Aortic smooth muscle cell (primary cell): Measurements from ENCODE around the gene GPATCH2. TPM values are rescaled to one million over a fixed set of nuclear protein-coding genes. Genes with fewer than 3 reads are reported as not detected.

Experiments
- total RNA-seq: library from RNA; depleted of rRNA; stranded (reverse); fragments of >200 nt; gene quantifications from 2 replicates; pipeline ENCODE4 v1.2.3, GENCODE V29; 2014

GPATCH2 gene
- 13.6 and 15.4 TPM in 2 replicates for total RNA-seq

DNA sequence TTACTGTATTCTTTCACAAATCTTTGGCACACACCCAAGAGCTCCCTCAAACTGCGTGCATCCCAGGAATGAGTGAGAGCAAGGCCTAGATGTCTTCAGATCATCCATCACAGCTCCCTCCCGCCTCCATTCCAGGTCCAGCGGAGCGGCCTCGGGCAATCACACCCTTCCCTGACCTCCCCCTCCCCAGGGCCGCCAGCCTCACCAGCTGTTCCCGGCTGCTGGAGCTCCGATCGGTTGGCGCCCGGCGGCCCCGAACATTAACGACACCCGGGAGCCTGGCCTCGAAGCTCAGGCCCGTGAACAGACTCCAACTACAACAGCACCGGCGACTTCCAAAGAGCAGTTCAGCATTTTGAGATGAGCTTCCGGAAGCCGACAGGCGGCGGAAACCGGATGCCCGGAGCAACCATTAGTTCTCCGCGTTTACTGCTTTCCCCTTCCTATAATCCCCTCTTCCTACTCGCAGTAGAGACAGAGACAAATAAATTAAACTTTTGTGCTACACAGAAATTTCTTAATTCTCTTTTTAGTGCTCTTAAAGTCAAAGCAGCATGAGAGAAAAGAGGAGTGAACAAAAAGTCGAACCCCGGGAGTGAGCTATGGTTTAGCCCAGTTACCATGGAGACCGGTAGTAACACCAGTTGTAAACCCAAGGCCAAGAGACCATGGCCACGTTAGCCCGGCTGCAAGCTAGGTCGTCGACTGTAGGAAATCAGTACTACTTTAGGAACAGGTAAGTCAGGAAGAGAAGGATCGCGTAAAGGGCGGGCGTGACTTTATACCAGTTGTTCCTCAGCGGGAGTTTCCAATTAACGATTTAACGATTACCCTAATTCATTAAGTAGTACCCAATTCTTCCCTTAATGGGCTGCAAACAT lies at the start of gene GPATCH2, which contains the start of gene SPATA17:
Gene GPATCH2, minus strand, starts transcription at position 380 of the 881 bp plus-strand sequence. Its CDS starts 119 bp downstream, at position 261.
Gene SPATA17, plus strand, starts transcription at position 634 of the 881 bp plus-strand sequence. Its CDS starts 35 bp downstream, at position 669.

Other genes starting within 250 kb of the GPATCH2 start
- 0.93 and 1.5 TPM in 2 replicates for gene SPATA17, start 254 bp upstream of the GPATCH2 start, total RNA-seq